Nephron (organoid): ENCODE results near the gene AKR1E2.

Source experiments
- H3K27ac Mint-ChIP-seq, 3 experiments: 2 replicates each; pipeline ENCODE4 v1.8.0; 2020; ENCODE audit warnings: mixed read lengths in 3 of 3, mild to moderate bottlenecking in 2 of 3, moderate library complexity in 1 of 3
- H3K27me3 Mint-ChIP-seq: 2 replicates; pipeline ENCODE4 v1.8.0; 2021; ENCODE audit warnings: low read depth, mild to moderate bottlenecking, moderate library complexity, mixed read lengths
- H3K36me3 Mint-ChIP-seq: 2 replicates; pipeline ENCODE4 v1.8.0; 2020; ENCODE audit warnings: low read depth, mixed read lengths
- H3K4me1 Mint-ChIP-seq: 2 replicates; pipeline ENCODE4 v1.8.0; 2020; ENCODE audit warnings: mixed read lengths
- H3K4me3 Mint-ChIP-seq, 3 experiments: 2 replicates each; pipeline ENCODE4 v1.8.0; 2020; ENCODE audit warnings: mild to moderate bottlenecking in 3 of 3, mixed read lengths in 3 of 3, moderate library complexity in 2 of 3
- H3K9me3 Mint-ChIP-seq: 2 replicates; pipeline ENCODE4 v1.8.0; 2020; ENCODE audit warnings: mixed read lengths
- TF ChIP-seq, protein P1 (sequence below), 3 experiments: fragments of 200-600 bp; sonication (generic); IDR thresholded peaks; one replicate each; pipeline ENCODE4 v1.5.0; 2021; ENCODE audit warnings: antibody characterized with exemption in 3 of 3; ENCODE audit not compliant: unreplicated experiment in 3 of 3

Gene AKR1E2

DNA sequence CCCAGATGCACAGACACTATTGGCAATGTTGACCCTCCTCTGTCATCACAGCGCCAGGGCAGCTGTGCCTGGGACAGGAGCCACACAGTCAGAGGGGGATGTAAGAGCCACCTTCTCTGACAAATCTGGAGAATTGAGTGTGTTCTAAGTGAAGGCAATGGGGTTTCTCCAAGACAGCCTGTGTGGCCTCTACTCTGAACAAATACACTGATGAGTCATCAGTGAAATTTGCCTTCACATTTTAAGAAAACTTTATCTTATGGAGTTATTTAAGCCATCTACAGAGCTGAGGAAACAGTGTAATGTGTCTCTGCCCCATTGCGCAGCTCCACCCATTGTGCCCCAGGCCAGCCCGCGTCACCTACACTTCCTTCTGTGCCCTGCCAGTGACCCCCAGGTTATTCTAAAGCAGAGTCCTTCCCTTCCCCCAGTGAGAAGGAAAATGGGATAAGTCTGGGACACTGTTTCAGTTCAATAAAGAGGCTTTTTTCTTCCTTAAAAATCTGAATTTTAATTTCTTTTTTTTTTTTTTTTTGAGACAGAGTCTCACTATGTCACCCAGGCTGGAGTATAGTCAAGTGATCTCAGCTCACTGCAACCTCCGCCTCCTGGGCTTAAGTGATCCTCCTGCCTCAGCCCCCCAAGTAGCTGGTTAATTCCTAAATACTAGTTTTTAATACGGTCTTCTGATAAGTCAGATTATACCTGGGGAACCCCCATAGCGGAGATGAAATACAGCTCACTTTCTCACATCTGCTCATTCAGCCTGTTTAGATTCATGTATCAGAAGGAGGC is 21.8 kb downstream of the AKR1E2 start:
- H3K4me3 Mint-ChIP-seq: no peak overlapping the region
- TF ChIP-seq, protein P1, sequence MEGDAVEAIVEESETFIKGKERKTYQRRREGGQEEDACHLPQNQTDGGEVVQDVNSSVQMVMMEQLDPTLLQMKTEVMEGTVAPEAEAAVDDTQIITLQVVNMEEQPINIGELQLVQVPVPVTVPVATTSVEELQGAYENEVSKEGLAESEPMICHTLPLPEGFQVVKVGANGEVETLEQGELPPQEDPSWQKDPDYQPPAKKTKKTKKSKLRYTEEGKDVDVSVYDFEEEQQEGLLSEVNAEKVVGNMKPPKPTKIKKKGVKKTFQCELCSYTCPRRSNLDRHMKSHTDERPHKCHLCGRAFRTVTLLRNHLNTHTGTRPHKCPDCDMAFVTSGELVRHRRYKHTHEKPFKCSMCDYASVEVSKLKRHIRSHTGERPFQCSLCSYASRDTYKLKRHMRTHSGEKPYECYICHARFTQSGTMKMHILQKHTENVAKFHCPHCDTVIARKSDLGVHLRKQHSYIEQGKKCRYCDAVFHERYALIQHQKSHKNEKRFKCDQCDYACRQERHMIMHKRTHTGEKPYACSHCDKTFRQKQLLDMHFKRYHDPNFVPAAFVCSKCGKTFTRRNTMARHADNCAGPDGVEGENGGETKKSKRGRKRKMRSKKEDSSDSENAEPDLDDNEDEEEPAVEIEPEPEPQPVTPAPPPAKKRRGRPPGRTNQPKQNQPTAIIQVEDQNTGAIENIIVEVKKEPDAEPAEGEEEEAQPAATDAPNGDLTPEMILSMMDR (IDR thresholded peaks at IDR 0.05; ENCODE audit: unreplicated experiment in 3 of 3): no peak
- peaks cover 33% of the 10 kb centered on the region for H3K4me1 Mint-ChIP-seq
- peaks cover 6% of the 10 kb centered on the region for H3K36me3 Mint-ChIP-seq
- peak overlapping the region in 2 of 3 experiments; percentile 23 to 73 for H3K27ac Mint-ChIP-seq
- peaks cover 6% of the 10 kb centered on the region for H3K27me3 Mint-ChIP-seq
- H3K9me3 Mint-ChIP-seq: no peaks in the 10 kb centered on the region

DNA sequence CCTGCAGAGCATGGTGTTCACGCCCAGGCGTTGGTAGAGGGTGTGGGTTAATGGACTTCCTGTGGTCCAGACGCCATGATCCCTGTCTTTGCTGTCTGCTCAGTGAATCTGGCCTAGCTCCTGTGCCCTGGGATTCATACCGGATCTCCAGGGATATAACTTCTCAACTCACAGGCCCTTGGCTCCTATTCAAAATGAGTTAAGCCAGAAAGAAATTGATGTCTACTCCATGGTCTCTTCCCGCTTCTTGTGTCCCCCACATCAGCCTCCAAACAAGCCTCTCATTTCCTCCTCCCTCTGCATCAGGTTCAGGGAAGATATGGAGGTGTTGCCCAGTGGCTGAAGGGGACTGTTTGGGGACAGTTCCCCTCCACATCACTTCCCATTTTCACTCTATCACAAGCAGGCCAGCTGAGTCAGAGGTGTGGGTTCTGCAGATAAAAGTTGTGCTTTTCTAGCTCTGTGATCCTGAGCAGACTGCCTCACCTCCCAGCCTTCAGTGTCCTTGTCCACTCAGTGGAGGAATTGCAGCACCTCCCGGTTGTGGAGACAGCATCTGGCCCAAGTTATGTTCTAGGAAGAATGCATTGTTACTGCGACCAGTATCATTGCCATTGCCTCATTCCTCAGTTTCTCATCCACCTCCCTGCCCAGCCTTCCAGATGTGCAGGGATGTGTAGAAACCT is 22.5 kb downstream of the AKR1E2 start:
- Mint-ChIP-seq H3K36me3 (peaks cover 6% of the 10 kb centered on the region), H3K9me3 (no peaks in the 10 kb centered on the region), H3K4me3 (no peak overlapping the region), H3K27ac (no peak overlapping the region), H3K27me3 (peaks cover 6% of the 10 kb centered on the region), H3K4me1 (peaks cover 41% of the 10 kb centered on the region)
- TF ChIP-seq, protein P1 (IDR thresholded peaks at IDR 0.05; ENCODE audit: unreplicated experiment in 3 of 3): no peak

DNA sequence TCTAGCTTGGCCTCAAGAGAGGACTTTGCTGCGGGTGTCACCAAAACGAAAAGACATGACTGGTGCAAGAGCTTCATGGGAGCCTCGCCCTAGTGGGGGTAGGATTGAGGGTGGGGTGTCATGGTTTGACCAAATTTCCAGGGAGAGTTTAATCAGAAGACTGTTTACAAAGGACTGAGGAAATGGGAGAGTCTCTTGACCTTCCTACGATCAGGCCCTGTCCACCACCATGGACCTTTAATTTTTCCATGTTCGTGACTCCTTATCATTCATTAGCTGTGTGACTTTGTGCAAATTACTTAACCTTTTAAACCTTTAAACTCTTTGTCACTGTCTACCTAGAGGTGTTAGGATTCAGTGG is 23.0 kb downstream of the AKR1E2 start:
- no peak overlapping the region for H3K27ac Mint-ChIP-seq
- H3K4me3 Mint-ChIP-seq: no peak overlapping the region
- peaks cover 6% of the 10 kb centered on the region for H3K27me3 Mint-ChIP-seq
- H3K9me3 Mint-ChIP-seq: no peaks in the 10 kb centered on the region
- TF ChIP-seq, protein P1 (IDR thresholded peaks at IDR 0.05; ENCODE audit: unreplicated experiment in 3 of 3): no peak
- peaks cover 5% of the 10 kb centered on the region for H3K36me3 Mint-ChIP-seq
- H3K4me1 Mint-ChIP-seq: peaks cover 42% of the 10 kb centered on the region

DNA sequence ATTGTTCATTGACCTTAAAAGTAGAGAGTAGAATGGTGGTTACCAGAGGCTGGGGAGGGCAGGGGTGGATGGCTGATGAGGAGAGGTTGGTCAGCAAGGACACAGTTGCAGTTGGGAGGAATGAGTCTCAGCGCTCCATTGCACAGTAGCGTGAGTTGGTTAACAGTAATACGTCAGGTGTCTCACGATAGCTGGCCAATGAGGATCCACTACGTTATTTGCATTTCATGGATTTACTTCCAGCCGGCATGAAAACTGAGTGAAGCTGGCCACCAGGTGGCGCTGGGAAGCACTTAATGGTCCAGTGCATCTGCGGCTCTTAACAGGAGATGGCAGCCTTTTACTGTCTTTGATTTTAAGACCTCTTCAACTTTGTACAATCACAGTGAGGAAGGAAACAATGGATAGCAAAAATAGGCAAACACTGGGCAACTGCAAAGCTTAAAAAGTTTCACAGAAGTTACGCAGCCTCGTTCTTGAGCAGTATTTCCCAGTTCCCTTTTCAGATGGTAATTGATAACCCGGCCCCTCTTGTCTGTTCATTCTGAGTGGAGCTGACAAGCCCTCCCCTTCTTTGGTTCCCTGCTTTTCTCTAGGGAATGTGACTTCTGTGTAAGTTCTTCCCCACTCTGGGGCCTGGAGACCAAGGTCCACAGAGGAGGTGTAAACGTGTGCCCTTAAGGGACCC is 23.7 kb downstream of the AKR1E2 start:
- no peak overlapping the region for H3K4me3 Mint-ChIP-seq
- peaks cover 6% of the 10 kb centered on the region for H3K27me3 Mint-ChIP-seq
- H3K4me1 Mint-ChIP-seq: peaks cover 42% of the 10 kb centered on the region
- TF ChIP-seq, protein P1 (IDR thresholded peaks at IDR 0.05; ENCODE audit: unreplicated experiment in 3 of 3): peak; percentile 96 to 100 (median 98)
- H3K36me3 Mint-ChIP-seq: no peaks in the 10 kb centered on the region
- H3K9me3 Mint-ChIP-seq: no peaks in the 10 kb centered on the region
- H3K27ac Mint-ChIP-seq: peak overlapping the region; percentile 58 to 80 (median 59)

DNA sequence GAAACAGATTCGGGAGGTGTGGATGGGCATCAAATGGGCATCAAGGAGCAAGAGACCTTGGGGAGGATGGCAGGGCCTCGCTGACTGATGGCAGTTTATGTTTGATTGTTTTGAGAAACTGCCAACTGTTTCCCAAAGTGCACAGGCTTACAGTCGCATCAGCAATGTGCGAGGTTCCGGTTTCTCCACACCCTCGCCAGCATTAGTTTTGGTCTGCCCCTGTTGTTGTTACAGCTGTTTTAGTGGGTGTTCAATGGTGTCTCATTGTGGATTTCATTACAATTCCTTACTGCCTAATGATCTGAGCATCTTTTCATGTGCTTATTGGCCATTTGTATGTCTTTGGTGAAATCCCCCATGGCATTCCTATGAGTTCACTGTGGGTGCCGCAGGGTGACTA is 24.4 kb downstream of the AKR1E2 start:
- H3K27me3 Mint-ChIP-seq: peaks cover 6% of the 10 kb centered on the region
- no peaks in the 10 kb centered on the region for H3K9me3 Mint-ChIP-seq
- no peaks in the 10 kb centered on the region for H3K36me3 Mint-ChIP-seq
- H3K4me1 Mint-ChIP-seq: peaks cover 42% of the 10 kb centered on the region
- no peak overlapping the region for H3K4me3 Mint-ChIP-seq
- TF ChIP-seq, protein P1 (IDR thresholded peaks at IDR 0.05; ENCODE audit: unreplicated experiment in 3 of 3): no peak
- peak overlapping the region in 2 of 3 experiments; percentile 58 to 80 for H3K27ac Mint-ChIP-seq
